ENCODE data around the gene ARHGAP29.

- TF ChIP-seq CTCF (conservative IDR thresholded peaks at IDR 0.05) (no peak), ZFX (IDR thresholded peaks at IDR 0.05) (no peak)
Observed at GRCh38 chr1:94239796-94240195, 2.4 kb upstream of the ARHGAP29 start.

Measured in C4-2B (cell line).